HG02938 (cell line): ENCODE results near the gene TMEM231.
"Not testable (repeated sequence)": the region's sequence is repeated elsewhere in the genome, so short reads cannot be mapped to it uniquely, and the experiment has no call there.

ENCODE experiments used
- ATAC-seq: cut with Tn5 transposase; IDR thresholded peaks from one replicate; pipeline ENCODE4 v1.9.1; 2021; ENCODE audit warnings: mild to moderate bottlenecking, moderate library complexity; ENCODE audit not compliant: unreplicated experiment

TMEM231 gene

DNA sequence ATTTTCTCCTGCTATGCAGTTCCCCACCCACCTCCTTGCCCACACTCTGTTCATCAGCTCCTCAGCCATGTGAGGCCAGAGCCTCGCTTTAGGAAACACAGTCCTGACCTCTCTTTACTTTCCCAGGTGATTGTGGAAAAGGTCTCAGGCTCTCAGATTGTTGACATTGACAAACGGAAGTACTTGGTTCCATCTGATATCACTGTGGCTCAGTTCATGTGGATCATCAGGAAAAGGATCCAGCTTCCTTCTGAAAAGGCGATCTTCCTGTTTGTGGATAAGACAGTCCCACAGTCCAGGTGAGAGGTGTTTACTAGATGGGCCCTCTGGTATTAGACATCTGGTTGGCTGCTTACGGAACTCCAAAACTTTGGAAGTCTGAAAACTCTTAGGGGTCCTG lies 11.9 kb upstream of the TMEM231 start:
- no peak for ATAC-seq

DNA sequence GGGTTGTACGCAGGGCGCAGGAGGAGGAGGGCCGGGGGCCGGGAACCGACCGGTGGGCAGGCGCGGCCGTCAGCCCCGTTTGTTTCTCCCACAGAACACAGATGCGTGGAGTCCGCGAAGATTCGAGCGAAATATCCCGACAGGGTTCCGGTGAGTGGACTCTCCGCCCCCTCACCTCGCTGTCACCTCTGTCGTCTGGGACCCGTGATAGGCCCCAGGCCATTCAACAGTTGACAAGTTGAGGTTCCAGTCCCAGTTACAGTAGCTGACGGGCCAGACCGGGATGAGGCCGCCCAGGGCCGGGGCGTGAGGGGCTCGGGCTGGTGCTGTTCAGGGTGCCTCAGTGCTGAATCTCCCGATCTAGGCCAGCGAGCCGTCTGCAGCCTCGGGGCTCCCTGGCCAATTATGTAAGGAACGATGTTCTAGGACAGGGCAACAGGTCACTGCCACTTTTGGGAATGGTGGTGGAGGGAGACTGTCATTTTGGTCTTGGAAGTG lies 10.8 kb upstream of the TMEM231 start:
- peak; percentile 5 for ATAC-seq

DNA sequence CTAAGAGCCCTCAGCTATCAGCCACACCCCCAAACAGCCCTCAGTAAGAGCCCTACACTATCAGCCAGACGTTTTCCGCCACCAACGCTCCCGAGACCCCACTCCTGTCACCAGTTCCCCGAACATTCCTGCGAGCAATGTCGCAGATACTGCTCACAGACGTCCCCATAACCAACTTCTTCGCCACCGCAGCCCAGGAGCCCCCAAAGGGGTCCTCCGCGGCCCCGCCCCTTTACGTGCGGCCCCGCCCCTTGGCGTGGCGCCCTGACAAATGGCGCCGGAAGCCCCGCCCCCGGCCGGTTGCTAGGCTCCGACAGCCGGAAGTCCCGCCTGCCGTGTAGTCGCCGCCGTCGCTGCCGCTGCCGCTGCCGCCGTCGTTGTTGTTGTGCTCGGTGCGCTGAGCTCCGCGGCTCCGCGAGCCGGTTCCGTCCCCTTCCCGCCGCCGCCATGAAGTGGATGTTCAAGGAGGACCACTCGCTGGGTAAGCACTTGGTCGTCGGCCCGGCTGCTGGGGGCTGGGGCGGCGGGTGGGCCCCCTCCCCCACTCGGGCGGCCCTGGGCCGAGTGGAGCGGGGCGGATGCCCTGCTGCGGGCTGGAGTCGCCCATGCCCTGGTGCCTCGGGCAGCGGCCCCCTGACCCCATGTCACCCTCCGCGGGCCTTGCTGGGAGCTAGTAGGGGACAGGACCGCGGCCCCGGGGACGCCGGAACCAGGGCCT lies 10.1 kb upstream of the TMEM231 start, which contains the start of gene GABARAPL2:
TSS of gene GABARAPL2 (plus strand) at position 340 of the 718 bp plus-strand sequence. CDS start at position 448, 108 bp downstream.
- ATAC-seq = peak; percentile 63

DNA sequence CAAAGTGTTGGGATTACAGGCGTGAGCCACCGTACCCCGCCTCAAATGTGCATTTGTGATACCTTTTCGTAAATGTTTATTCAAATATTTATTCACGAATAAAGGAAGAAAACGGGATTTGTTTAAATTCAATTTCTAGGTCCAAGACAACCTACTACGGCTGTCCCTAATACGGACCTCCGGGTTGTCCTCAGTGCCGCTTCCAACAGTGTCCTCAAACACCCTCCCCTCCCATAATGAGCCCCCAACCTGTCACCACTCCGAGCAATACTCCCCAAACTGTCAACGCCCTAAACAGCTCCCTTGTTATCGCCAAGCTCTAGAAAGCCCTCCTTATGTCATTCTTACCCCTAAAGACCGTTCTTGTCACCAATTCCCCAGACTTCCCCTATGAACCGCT lies 9.6 kb upstream of the TMEM231 start:
- no peak for ATAC-seq

DNA sequence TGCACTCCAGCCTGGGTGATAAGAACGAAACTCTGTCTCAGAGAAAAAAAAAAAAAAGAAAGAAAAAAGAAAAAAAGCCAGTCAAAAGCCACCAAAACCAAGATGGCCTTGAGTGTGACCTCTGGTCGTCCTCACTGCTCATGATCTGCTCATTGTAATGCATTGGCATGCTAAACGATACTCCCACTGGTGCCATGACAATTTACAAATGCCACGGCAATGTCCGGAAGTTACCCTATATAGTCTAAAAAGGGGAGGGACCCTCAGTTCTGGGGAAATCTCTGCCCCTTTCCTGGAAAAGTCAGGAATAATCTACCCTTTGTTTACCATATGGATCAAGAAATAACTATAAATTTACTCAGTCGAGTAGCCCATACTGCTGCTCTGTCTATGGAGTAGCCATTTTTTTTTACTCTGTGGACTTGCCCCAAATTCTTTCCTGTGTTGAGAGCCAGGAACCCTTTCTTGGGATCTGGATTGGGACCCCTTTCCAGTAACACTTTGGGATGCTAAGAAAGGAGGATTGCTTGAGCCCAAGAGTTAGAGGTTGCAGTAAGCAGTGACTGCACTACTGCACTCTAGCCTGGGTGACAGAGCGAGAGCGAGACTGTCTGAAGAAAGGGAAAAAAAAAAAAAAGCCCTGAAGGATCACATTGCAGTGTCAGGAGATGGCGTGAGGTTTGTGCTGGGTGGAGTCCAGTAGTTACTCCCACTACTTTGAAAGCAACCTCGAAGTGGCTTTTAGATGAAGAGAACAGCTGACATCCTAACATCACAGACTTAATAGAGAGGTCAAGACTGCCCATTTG lies 3.7 kb upstream of the TMEM231 start:
- ATAC-seq = no peak

DNA sequence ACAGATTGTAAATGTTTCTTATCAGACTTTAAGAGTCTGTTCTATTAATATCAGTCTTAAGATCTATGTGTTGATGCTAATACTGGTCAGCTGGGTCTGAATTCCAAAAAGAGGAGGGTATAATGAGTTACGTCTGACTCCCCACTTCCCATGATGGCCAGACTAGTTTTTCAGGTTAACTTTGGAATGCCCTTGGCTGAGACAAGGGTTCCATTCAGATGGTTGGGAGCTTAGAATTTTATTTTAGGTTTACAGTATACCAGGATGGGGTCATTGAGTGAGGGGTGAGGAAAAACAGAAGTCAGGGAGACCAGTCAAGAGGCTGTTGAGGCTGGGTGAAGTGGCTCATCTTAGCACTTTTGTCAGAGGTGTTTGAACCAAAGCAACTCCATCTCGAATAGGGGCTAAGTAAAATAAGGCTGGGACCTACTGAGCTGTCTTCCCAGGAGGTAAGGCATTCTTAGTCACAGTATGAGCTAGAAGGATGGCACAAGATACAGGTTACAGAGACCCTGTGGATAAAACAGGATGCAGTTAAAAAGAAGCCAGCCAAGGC lies 2.9 kb upstream of the TMEM231 start:
- no peak for ATAC-seq

DNA sequence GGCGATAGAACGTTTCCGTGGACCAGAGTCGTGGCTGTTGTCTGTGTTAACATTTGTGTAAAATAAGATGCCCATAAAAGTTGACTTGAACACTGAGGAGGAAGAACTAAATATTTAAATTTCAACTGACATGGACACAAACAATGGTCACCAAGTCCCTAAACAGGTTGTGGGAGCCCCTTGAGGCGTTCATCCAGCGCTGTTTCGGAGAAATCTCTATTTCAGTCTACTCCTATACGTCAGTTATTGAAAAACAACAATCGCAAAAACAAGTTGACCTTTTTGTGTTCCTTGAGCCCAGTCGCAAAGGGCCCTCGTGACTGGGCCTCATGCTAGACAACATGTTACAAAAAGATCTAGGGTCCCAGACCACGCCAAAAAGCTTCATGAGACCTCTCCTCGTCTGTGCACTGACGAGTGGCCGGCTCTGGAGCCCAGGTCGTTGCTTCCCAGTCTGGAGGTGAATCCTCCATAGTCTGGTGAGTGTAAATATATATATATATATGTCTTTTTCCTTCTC lies 439 bp upstream of the TMEM231 start:
- no peak for ATAC-seq

DNA sequence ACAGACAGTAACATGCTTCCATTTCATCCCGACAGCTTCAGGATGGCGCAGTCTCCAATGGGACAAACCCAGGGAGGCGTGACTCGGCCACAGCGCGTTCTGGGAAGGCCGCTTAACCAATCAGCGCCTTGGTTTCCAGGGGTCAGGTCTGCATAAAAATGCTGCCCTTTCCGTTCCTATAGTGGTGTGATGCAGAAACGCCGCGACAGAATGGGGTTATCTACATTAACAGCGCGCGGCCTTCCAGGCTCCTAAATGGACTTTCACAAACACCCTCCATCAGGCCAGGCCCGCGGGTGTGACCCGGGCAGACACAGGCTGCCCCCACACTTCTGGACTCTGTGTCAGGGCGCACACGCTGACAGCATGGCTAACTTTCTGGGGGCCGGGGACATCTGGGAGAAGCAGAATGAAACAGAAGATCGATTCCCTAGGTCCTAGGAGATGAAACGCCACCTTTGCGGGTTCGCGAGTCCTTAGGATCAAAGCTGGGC lies 792 bp downstream of the TMEM231 start:
- ATAC-seq = peak; percentile 20

DNA sequence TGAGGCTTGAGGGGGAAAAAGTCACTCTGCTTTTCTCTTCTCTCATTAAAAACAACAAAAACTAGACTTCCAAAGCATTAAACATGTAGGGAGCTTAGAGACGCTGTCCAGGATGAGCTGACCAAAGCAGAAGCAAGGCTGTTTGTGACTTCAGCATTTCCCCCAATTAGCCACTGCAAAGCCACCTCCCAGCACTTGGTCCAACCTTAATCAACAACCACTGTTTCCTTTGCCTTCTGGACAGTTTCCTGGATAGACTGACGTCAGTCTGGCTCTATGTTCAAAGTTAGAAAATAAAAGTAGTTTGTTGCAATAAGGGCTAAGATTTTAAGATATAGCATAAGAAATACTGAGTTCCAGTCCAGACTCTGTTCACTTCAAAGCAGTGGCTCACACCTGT lies 3.1 kb downstream of the TMEM231 start:
- ATAC-seq = no peak

DNA sequence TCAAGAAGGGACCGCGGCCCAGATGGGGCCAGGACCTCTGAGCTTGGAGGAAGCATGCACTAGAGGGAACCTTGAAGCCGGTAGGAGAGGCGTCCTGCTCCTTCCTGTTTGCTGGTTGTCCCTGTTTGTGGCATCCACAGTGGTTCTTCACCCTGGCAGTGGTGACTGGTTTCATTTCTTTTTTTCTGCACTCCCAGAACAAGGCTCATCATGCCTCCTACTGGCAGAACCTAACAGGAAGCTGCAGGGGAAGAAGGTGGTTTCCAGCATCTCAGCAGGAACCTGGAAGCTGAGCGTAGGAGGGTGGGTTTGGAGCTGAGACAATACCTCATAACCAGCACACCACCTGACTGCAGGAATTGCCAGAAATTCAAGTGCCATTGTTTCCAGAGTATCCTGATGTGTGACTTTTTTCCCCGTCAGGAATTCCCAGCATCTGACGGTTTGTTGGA lies 5.8 kb downstream of the TMEM231 start:
- ATAC-seq = peak; percentile 59

DNA sequence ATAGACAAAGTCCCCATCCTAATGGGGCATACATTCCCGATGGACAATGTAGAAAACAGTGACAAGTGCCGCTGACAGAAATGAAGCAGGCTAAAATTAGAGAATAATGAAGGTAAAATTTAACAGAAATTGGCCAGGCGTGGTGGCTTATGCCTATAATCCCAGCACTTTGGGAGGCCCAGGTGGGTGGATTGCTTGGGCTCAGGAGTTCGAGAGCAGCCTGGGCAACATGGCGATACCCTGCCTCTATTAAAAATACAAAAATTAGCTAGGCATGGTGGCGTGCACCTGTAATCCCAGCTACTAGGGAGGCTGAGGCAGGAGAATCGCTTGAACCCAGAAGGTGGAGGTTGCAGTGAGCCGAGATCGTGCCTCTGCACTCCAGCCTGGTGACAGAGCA lies 7.6 kb downstream of the TMEM231 start:
- not testable (repeated sequence) for ATAC-seq

DNA sequence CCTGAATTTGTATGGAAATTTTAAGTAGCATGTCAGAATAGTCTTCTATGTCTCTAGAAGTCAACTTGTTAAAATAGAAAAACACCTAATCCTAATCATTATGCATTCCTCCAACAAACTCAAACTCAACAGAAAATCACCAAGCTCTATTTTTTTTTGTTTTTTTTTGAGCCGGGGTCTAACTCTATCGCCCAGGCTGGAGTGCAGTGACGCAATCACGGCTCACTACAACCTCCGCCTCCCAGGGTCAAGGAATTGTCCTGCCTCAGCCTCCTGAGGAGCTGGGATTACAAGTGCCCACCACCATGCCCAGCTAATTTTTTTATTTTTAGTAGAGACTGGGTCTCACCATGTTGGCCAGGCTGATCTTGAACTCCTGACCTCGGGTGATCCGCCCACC lies 9.8 kb downstream of the TMEM231 start:
- ATAC-seq = no peak

DNA sequence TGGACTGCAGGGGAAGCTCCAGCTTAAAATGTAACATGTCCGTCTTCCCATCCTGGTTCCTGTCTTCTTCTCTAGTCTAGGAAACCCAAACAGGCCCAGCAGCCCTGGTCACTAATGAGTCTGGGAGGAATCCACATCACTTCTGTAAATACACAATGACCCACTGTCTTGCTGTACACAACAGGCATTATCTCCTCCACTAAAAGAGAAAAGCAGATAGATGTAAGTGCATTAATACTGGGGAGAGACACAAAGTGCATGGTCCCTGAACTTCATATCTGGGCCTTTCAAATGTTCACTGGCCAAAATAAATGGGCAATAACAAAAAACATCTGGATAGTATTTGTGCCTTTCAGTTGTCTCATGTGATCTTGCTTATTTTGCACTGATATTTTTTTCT lies 10.2 kb downstream of the TMEM231 start:
- ATAC-seq = not testable (repeated sequence)

DNA sequence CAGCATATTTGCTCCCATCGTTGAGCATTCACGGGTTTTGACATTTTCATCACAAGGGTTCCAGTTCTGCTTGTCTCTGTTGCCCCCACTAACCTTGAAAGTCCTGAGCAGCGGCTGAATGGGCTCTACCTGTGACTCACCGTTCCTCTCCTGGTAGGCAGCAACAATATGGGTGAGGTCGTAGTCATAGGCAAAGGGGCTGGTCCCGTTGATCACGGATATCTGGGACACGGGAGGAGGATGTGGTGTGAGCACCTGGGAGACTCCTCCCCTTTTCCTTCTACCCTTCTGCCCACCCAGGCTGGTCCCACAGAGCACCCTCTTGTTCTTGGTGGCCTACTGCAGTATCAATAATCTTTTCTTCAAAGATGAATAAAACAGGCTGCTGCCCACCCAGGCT lies 13.6 kb downstream of the TMEM231 start:
- ATAC-seq = not testable (repeated sequence)

DNA sequence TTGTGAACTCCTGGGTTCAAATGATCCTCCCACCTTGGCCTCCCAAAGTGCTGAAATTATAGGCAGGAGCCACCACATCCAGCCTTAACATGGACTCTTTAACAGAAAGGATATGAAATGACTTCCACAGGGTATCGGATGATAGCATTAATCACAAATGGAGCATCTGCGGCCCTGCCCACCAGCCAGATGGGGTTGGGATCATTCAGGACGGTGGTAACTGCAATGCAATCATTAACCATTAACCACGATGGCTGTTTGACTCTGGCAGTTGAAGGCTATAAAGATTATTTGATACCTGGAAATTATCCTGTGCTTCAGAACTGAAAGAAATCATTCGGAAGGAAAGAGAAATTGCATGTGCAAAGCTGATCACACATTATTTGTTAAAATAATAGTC lies 14.8 kb downstream of the TMEM231 start:
- no peak for ATAC-seq

DNA sequence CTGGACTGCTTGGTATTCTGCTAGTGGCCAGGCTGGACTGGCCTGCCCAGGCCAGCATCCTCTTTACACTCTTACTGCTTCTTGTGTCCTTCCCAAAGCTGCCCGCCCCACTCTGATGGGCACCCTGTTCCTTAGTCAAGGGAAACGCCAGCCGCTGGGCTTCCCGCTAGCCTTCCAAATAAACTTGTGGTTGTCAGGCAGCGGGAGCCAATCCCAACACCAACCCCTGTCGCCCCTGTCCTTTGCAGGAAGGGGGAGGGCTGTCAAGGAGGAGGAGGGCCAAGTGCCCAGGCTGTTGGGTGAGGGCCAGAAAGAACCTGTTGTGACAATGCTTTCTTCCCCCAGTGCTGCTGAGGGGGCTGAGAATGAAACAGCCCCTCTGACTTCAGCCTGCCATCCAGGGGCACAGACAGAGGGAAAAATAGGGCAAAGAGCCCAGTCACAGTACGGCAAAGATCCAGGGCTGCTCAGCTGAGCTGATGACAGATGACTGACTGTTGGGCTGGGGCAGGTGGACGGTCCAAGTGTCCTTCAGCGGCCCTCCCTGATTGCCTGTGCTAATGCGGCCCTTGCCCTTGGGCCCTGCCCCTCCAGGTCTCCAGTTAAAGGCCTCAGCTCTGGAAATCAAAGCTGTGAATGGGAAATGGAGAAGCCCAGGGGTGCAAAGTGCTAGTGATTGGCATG lies 17.0 kb downstream of the TMEM231 start:
- ATAC-seq = not testable (repeated sequence)

DNA sequence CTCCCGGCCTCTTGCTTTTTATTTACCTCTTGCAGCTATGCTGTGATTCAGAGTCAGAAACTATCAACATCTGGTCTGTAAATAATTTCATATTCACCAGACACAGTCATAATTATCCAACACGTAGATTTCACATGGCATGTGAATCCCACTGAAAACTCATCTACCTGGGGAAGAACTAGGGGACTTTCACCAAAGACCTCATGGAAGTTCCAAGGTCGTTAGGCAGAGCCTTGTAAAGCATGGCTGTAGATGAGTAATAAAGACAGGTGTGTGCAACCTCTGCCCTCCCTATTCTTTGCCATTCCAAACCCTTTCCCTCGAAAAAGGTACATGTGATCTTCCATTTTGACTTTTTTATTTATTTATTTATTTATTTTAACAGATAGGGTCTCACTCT lies 18.3 kb downstream of the TMEM231 start:
- ATAC-seq = no peak

DNA sequence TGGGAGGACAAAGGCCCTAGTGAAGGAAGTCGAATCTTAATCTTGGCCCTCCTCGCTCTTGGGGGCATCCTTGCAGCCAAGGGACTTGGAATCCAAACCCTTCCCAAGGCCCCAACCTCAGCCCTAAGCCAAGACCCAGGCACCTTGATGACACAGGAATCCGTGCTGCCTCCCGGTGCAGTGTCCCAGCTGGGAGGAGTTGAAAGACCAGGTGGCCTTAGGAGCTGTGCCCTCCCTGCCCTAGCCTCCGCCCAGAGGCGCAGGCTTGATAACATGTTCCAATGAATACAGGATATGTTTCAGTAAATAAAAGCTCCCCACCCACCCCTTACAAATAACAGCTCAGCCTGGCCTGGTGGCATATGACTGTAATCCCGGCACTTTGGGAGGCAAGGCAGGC lies 20.2 kb downstream of the TMEM231 start, which contains the start of gene CHST5:
TSS of gene CHST5 (minus strand) at position 208 of the 400 bp plus-strand sequence. CDS start 5,724 bp downstream, outside the sequence.
- ATAC-seq = no peak

DNA sequence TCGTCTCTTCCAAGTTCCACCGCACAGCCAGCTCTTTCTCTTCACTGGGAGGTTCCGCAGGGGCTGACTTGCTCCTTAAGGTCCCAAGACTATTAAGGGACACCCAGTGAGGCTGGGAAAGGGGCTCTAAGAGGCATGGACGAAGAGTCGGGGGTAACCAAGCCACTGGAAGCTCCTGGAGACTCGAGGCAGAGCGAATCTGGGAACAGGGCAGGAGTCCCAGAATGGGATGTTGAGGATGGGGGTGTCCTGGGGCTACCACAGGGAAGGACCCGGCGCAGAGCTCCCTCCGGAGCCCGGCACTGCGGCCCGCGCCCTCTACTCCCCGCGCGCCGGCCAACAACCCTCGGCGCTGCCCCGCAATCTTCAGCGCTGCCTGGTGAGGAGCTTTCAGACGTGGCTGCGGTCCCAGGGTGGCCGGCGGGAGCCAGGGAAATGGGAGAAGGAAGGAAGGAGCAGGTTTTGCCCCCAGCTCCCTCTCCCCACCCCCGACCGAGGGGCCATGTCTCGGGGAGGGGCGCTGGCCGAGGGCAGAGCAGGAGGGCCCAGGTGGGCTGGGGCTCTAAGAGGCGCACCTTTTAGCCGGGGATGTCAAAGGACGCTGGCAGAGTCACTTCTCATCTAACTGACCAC lies 20.7 kb downstream of the TMEM231 start:
- ATAC-seq = no peak
